Measurements from ENCODE around the gene CASP9.

DNA sequence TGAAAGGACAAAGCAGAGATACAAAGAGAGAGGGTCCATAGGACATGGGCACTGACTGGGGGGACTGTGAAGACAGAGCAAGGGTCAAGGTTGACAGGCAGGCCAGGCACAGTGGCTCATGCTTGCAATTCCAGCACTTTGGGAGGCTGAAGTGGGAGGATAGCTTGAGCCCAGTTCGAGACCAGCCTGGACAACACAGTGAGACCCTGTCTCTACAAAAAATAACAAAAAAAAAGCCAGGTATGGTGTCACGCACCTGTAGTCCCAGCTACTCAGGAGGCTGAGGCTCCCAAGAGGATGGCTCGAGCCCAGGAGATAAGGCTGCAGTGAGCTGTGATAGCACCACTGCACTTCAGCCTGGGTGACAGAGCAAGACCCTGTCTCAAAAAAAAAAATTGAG, 4.4 kb downstream of the CASP9 start:
- TF ChIP-seq REST (IDR thresholded peaks at IDR 0.05; ENCODE audit: unreplicated experiment) (no peak), EZH2 (IDR thresholded peaks at IDR 0.05; ENCODE audit: low read depth, unreplicated experiment) (no peak), POLR2AphosphoS5 (IDR thresholded peaks at IDR 0.05; ENCODE audit: low read depth) (no peak), EZH2phosphoT487 (IDR thresholded peaks at IDR 0.05; ENCODE audit: unreplicated experiment) (no peak), ZNF331 (CRISPR knock-in tag; IDR thresholded peaks at IDR 0.05; ENCODE audit: low read depth) (no peak)
- TF ChIP-seq, protein P1, sequence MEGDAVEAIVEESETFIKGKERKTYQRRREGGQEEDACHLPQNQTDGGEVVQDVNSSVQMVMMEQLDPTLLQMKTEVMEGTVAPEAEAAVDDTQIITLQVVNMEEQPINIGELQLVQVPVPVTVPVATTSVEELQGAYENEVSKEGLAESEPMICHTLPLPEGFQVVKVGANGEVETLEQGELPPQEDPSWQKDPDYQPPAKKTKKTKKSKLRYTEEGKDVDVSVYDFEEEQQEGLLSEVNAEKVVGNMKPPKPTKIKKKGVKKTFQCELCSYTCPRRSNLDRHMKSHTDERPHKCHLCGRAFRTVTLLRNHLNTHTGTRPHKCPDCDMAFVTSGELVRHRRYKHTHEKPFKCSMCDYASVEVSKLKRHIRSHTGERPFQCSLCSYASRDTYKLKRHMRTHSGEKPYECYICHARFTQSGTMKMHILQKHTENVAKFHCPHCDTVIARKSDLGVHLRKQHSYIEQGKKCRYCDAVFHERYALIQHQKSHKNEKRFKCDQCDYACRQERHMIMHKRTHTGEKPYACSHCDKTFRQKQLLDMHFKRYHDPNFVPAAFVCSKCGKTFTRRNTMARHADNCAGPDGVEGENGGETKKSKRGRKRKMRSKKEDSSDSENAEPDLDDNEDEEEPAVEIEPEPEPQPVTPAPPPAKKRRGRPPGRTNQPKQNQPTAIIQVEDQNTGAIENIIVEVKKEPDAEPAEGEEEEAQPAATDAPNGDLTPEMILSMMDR (conservative IDR thresholded peaks at IDR 0.05; ENCODE audit: low read depth in 2 of 2): no peak
